SU-DHL-6 (cell line): ENCODE results near the gene TFPI2.
A peak's percentile ranks its signal among the peaks of the same experiment; 100 is the strongest.

Experiments
- H2AFZ ChIP-seq: fragments of 200-600 bp; sonication (generic); 2 replicates; pipeline ENCODE4 v1.6.1; 2014; ENCODE audit warnings: low read depth, mild to moderate bottlenecking, moderate library complexity, mixed read lengths, antibody characterized with exemption, low read length; ENCODE audit not compliant: severe bottlenecking
- H3F3A ChIP-seq: fragments of 200-600 bp; shearing (Covaris generic); 2 replicates; pipeline ENCODE4 v1.6.0; 2016; ENCODE audit warnings: antibody characterized with exemption, mild to moderate bottlenecking; ENCODE audit not compliant: insufficient read depth
- H3K27ac ChIP-seq: fragments of 200-600 bp; sonication (generic); 2 replicates; pipeline ENCODE4 v1.5.1; 2016; ENCODE audit warnings: low read depth, mild to moderate bottlenecking, low read length, moderate library complexity, mixed read lengths
- H3K27me3 ChIP-seq: fragments of 200-600 bp; sonication (generic), shearing (Covaris generic); 2 replicates; pipeline ENCODE4 v1.6.0; 2014; ENCODE audit warnings: mild to moderate bottlenecking, low read length
- H3K36me3 ChIP-seq: fragments of 200-600 bp; sonication (generic); 2 replicates; pipeline ENCODE4 v1.6.1; 2014; ENCODE audit warnings: mild to moderate bottlenecking, low read length, mixed read lengths
- H3K4me2 ChIP-seq: fragments of 300-600, 200-600 bp; shearing (Covaris generic), sonication (generic); 2 replicates; pipeline ENCODE4 v1.6.0; 2014; ENCODE audit warnings: low read length, low read depth, mild to moderate bottlenecking; ENCODE audit not compliant: poor library complexity, severe bottlenecking
- H3K4me3 ChIP-seq: fragments of 200-600 bp; sonication (generic); 2 replicates; pipeline ENCODE4 v1.5.1; 2014; ENCODE audit warnings: antibody characterized with exemption, low read length, mild to moderate bottlenecking, mixed read lengths; ENCODE audit not compliant: insufficient read depth, poor library complexity, severe bottlenecking
- H3K79me2 ChIP-seq: fragments of 200-600 bp; sonication (generic); 2 replicates; pipeline ENCODE4 v1.6.1; 2014; ENCODE audit warnings: mild to moderate bottlenecking, low read length, moderate library complexity; ENCODE audit not compliant: insufficient read depth
- H3K9ac ChIP-seq: fragments of 200-600 bp; sonication (generic); 2 replicates; pipeline ENCODE4 v1.7.0; 2014; ENCODE audit warnings: mild to moderate bottlenecking, low read length
- H3K9me2 ChIP-seq: fragments of 200-600 bp; sonication (generic); replicated peaks from 2 replicates; pipeline ENCODE4 v1.6.1; 2014; ENCODE audit warnings: low read length; ENCODE audit not compliant: insufficient read depth
- H3K9me3 ChIP-seq: fragments of 200-600 bp; sonication (generic); 2 replicates; pipeline ENCODE4 v1.6.1; 2014; ENCODE audit warnings: low read length, mixed read lengths; ENCODE audit not compliant: insufficient read depth
- H4K20me1 ChIP-seq: fragments of 200-600 bp; sonication (generic); 2 replicates; pipeline ENCODE4 v1.6.1; 2014; ENCODE audit warnings: low read depth, mild to moderate bottlenecking, antibody characterized with exemption, low read length, moderate library complexity, mixed read lengths
- CTCF ChIP-seq: fragments of 200-600 bp; sonication (generic); IDR thresholded peaks from one replicate; pipeline ENCODE4 v1.5.1; 2017; ENCODE audit warnings: antibody characterized with exemption, mild to moderate bottlenecking, low read length, moderate library complexity; ENCODE audit not compliant: insufficient read depth, poor library complexity, severe bottlenecking
- EZH2phosphoT487 ChIP-seq: fragments of 200-600 bp; sonication (generic), shearing (Covaris generic); conservative IDR thresholded peaks from 2 replicates; pipeline ENCODE4 v1.6.1; 2018; ENCODE audit warnings: mild to moderate bottlenecking, antibody characterized with exemption, low read length, moderate library complexity, mixed read lengths

The TFPI2 gene

GRCh38 chr7:93890464-93891068, at the start of gene TFPI2:
Gene TFPI2, minus strand, starts transcription at chr7:93890753. Its CDS starts 75 bp downstream, at chr7:93890678.
- Histone ChIP-seq H3K4me2 (peak within 1 kb of the TSS; percentile 1), H3K9me2 (no peaks in the 10 kb centered on the region), H3K4me3 (no peak within 1 kb of the TSS), H4K20me1 (no peaks in the 10 kb centered on the region), H3K9ac (no peak within 1 kb of the TSS), H3K79me2 (no peaks in the 10 kb centered on the region), H3K27ac (no peak within 1 kb of the TSS), H3K27me3 (no peaks in the 10 kb centered on the region), H3K9me3 (no peaks in the 10 kb centered on the region), H3K36me3 (no peaks in the 10 kb centered on the region), H3F3A (no peaks in the 10 kb centered on the region), H2AFZ (no peak within 1 kb of the TSS)
- TF ChIP-seq CTCF (no peak), EZH2phosphoT487 (no peak)

- Histone ChIP-seq H3K4me3 (no peak overlapping the region), H3K27me3 (0 out of 2 replicates have a peak, but pooled peaks cover 3% of the 10 kb centered on the region), H3K9me2 (no peaks in the 10 kb centered on the region), H4K20me1 (no peaks in the 10 kb centered on the region), H3K4me2 (no peak overlapping the region), H3K9me3 (no peaks in the 10 kb centered on the region), H3K9ac (no peak overlapping the region), H3K27ac (no peak overlapping the region), H3K36me3 (no peaks in the 10 kb centered on the region), H2AFZ (no peak overlapping the region), H3F3A (no peaks in the 10 kb centered on the region), H3K79me2 (no peaks in the 10 kb centered on the region)
- TF ChIP-seq EZH2phosphoT487: no peak
- TF ChIP-seq CTCF: no peak
These were observed 47.7 kb upstream of the TFPI2 start for GRCh38 chr7:93938293-93938692.

GRCh38 chr7:93937818-93938217, 47.3 kb upstream of the TFPI2 start:
- no peaks in the 10 kb centered on the region for H3F3A ChIP-seq
- no peak overlapping the region for H3K9ac ChIP-seq
- H3K9me3 ChIP-seq: no peaks in the 10 kb centered on the region
- no peak overlapping the region for H3K27ac ChIP-seq
- H4K20me1 ChIP-seq: no peaks in the 10 kb centered on the region
- no peak overlapping the region for H3K4me3 ChIP-seq
- TF ChIP-seq CTCF: no peak
- no peaks in the 10 kb centered on the region for H3K36me3 ChIP-seq
- no peak overlapping the region for H3K4me2 ChIP-seq
- no peaks in the 10 kb centered on the region for H3K79me2 ChIP-seq
- H2AFZ ChIP-seq: no peak overlapping the region
- H3K9me2 ChIP-seq: no peaks in the 10 kb centered on the region
- 0 out of 2 replicates have a peak, but pooled peaks cover 3% of the 10 kb centered on the region for H3K27me3 ChIP-seq
